ENCODE data around the gene SPDYE5.
"Not testable (repeated sequence)": the region's sequence is repeated elsewhere in the genome, so short reads cannot be mapped to it uniquely, and the experiment has no call there.

GRCh38 chr7:75449946-75450345 is 42.2 kb upstream of the SPDYE5 start:
- TF ChIP-seq, protein P1, sequence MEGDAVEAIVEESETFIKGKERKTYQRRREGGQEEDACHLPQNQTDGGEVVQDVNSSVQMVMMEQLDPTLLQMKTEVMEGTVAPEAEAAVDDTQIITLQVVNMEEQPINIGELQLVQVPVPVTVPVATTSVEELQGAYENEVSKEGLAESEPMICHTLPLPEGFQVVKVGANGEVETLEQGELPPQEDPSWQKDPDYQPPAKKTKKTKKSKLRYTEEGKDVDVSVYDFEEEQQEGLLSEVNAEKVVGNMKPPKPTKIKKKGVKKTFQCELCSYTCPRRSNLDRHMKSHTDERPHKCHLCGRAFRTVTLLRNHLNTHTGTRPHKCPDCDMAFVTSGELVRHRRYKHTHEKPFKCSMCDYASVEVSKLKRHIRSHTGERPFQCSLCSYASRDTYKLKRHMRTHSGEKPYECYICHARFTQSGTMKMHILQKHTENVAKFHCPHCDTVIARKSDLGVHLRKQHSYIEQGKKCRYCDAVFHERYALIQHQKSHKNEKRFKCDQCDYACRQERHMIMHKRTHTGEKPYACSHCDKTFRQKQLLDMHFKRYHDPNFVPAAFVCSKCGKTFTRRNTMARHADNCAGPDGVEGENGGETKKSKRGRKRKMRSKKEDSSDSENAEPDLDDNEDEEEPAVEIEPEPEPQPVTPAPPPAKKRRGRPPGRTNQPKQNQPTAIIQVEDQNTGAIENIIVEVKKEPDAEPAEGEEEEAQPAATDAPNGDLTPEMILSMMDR (IDR thresholded peaks at IDR 0.05), result not testable (repeated sequence)
- not testable (repeated sequence) for TF ChIP-seq ZFX (IDR thresholded peaks at IDR 0.05; ENCODE audit: borderline replicate concordance)

Data from 22Rv1 (cell line).